Duodenal mucosa (tissue), 2 donors: ENCODE data around the gene KNG1.
"Not testable (repeated sequence)": the region's sequence is repeated elsewhere in the genome, so short reads cannot be mapped to it uniquely, and the experiment has no call there.

Experiments
- H3K27ac ChIP-seq: one replicate; pipeline ENCODE4 v1.7.0; 2013; ENCODE audit warnings: low read depth, low read length
- H3K27me3 ChIP-seq, 2 donors: one replicate each; pipeline ENCODE4 v1.7.0; 2013; ENCODE audit warnings: low read length in 2 of 2, control low read depth in 1 of 2; ENCODE audit not compliant: insufficient read depth in 2 of 2, control insufficient read depth in 1 of 2
- H3K36me3 ChIP-seq, 2 donors: one replicate each; pipeline ENCODE4 v1.7.0; 2013; ENCODE audit warnings: low read length in 2 of 2, control low read depth in 1 of 2; ENCODE audit not compliant: insufficient read depth in 2 of 2, control insufficient read depth in 1 of 2
- H3K4me1 ChIP-seq, 2 donors: one replicate each; pipeline ENCODE4 v1.7.0; 2013; ENCODE audit warnings: low read length in 2 of 2, control low read depth in 1 of 2; ENCODE audit not compliant: insufficient read depth in 2 of 2, control insufficient read depth in 1 of 2
- H3K4me3 ChIP-seq, 2 donors: one replicate each; pipeline ENCODE4 v1.7.0; 2013; ENCODE audit warnings: low read length in 2 of 2, low read depth in 1 of 2
- H3K9ac ChIP-seq, 2 donors: one replicate each; pipeline ENCODE4 v1.7.0; 2013; ENCODE audit warnings: low read length in 2 of 2, low read depth in 1 of 2
- H3K9me3 ChIP-seq, 2 donors: one replicate each; pipeline ENCODE4 v1.7.0; 2013; ENCODE audit warnings: low read length in 2 of 2, control low read depth in 1 of 2; ENCODE audit not compliant: control insufficient read depth in 1 of 2

The KNG1 gene

GRCh38 chr3:186705882-186706780 lies 11.0 kb upstream of the KNG1 start:
- Histone ChIP-seq H3K36me3 (no peaks in the 10 kb centered on the region), H3K27ac (no peak overlapping the region), H3K27me3 (peaks cover 0 to 4% of the 10 kb centered on the region in 2 donors), H3K4me3 (no peak overlapping the region), H3K9ac (no peak overlapping the region), H3K9me3 (no peaks in the 10 kb centered on the region), H3K4me1 (no peaks in the 10 kb centered on the region)

- H3K27ac ChIP-seq: no peak overlapping the region
- H3K9ac ChIP-seq: no peak overlapping the region
- no peaks in the 10 kb centered on the region for H3K36me3 ChIP-seq
- H3K4me1 ChIP-seq: no peaks in the 10 kb centered on the region
- no peaks in the 10 kb centered on the region for H3K9me3 ChIP-seq
- peaks cover 0 to 4% of the 10 kb centered on the region in 2 donors for H3K27me3 ChIP-seq
- H3K4me3 ChIP-seq: no peak overlapping the region
Observed at GRCh38 chr3:186708983-186709679, 8.0 kb upstream of the KNG1 start.

GRCh38 chr3:186710694-186711093 lies 6.5 kb upstream of the KNG1 start:
- H3K4me3 ChIP-seq, H3K9me3 ChIP-seq, H3K4me1 ChIP-seq, H3K27me3 ChIP-seq, H3K9ac ChIP-seq, H3K36me3 ChIP-seq, H3K27ac ChIP-seq: not testable (repeated sequence)

GRCh38 chr3:186713499-186713898 lies 3.7 kb upstream of the KNG1 start:
- no peaks in the 10 kb centered on the region for H3K36me3 ChIP-seq
- H3K9me3 ChIP-seq: no peaks in the 10 kb centered on the region
- H3K27ac ChIP-seq: no peak overlapping the region
- no peak overlapping the region for H3K9ac ChIP-seq
- H3K4me3 ChIP-seq: no peak overlapping the region
- no peaks in the 10 kb centered on the region for H3K27me3 ChIP-seq
- H3K4me1 ChIP-seq: no peaks in the 10 kb centered on the region

- no peaks in the 10 kb centered on the region for H3K27me3 ChIP-seq
- H3K9ac ChIP-seq: no peak overlapping the region
- H3K4me1 ChIP-seq: no peaks in the 10 kb centered on the region
- H3K36me3 ChIP-seq: no peaks in the 10 kb centered on the region
- no peak overlapping the region for H3K27ac ChIP-seq
- H3K9me3 ChIP-seq: no peaks in the 10 kb centered on the region
- no peak overlapping the region for H3K4me3 ChIP-seq
Observed at GRCh38 chr3:186719945-186720739, 3.0 kb downstream of the KNG1 start.

GRCh38 chr3:186722457-186722856 lies 5.3 kb downstream of the KNG1 start:
- no peaks in the 10 kb centered on the region for H3K4me1 ChIP-seq
- no peaks in the 10 kb centered on the region for H3K27me3 ChIP-seq
- H3K9me3 ChIP-seq: no peaks in the 10 kb centered on the region
- no peaks in the 10 kb centered on the region for H3K36me3 ChIP-seq
- H3K27ac ChIP-seq: no peak overlapping the region
- no peak overlapping the region for H3K4me3 ChIP-seq
- H3K9ac ChIP-seq: no peak overlapping the region

- no peak overlapping the region for H3K9ac ChIP-seq
- H3K27me3 ChIP-seq: no peaks in the 10 kb centered on the region
- no peaks in the 10 kb centered on the region for H3K36me3 ChIP-seq
- no peaks in the 10 kb centered on the region for H3K4me1 ChIP-seq
- no peak overlapping the region for H3K27ac ChIP-seq
- no peaks in the 10 kb centered on the region for H3K9me3 ChIP-seq
- no peak overlapping the region for H3K4me3 ChIP-seq
Observed at GRCh38 chr3:186724911-186725310, 7.8 kb downstream of the KNG1 start.

GRCh38 chr3:186732169-186732766 lies 15.1 kb downstream of the KNG1 start:
- H3K27me3 ChIP-seq: no peaks in the 10 kb centered on the region
- H3K4me3 ChIP-seq: no peak overlapping the region
- no peaks in the 10 kb centered on the region for H3K9me3 ChIP-seq
- H3K9ac ChIP-seq: no peak overlapping the region
- H3K36me3 ChIP-seq: no peaks in the 10 kb centered on the region
- H3K4me1 ChIP-seq: no peaks in the 10 kb centered on the region
- no peak overlapping the region for H3K27ac ChIP-seq

GRCh38 chr3:186742618-186743380 lies 25.6 kb downstream of the KNG1 start:
- Histone ChIP-seq H3K27ac (no peak overlapping the region), H3K9me3 (no peaks in the 10 kb centered on the region), H3K27me3 (no peaks in the 10 kb centered on the region), H3K4me1 (peaks cover 12 to 27% of the 10 kb centered on the region in 2 donors), H3K9ac (no peak overlapping the region), H3K36me3 (no peaks in the 10 kb centered on the region), H3K4me3 (no peak overlapping the region)
